Esophagus squamous epithelium (tissue), 4 donors: ENCODE results near the gene NANOS2.

Experiments
- POLR2A ChIP-seq, 4 donors: fragments of 450-650 bp; IDR thresholded peaks; one replicate each; pipeline ENCODE4 v1.6.1; 2017; ENCODE audit warnings: antibody characterized with exemption in 4 of 4, mild to moderate bottlenecking in 4 of 4, moderate library complexity in 3 of 4
- TF ChIP-seq, protein P1 (sequence below), 6 experiments: fragments of 450-650 bp in 4 of 6; fragments of 200-600 bp in 2 of 6; sonication (generic) in 2 of 6; IDR thresholded peaks; one replicate each; pipeline ENCODE4 v1.5.1; 2016 to 2019; ENCODE audit warnings: antibody characterized with exemption in 6 of 6, mild to moderate bottlenecking in 4 of 6, moderate library complexity in 4 of 6

GRCh38 chr19:45911291-45911690 is 3.3 kb downstream of the NANOS2 start:
- TF ChIP-seq, protein P1, sequence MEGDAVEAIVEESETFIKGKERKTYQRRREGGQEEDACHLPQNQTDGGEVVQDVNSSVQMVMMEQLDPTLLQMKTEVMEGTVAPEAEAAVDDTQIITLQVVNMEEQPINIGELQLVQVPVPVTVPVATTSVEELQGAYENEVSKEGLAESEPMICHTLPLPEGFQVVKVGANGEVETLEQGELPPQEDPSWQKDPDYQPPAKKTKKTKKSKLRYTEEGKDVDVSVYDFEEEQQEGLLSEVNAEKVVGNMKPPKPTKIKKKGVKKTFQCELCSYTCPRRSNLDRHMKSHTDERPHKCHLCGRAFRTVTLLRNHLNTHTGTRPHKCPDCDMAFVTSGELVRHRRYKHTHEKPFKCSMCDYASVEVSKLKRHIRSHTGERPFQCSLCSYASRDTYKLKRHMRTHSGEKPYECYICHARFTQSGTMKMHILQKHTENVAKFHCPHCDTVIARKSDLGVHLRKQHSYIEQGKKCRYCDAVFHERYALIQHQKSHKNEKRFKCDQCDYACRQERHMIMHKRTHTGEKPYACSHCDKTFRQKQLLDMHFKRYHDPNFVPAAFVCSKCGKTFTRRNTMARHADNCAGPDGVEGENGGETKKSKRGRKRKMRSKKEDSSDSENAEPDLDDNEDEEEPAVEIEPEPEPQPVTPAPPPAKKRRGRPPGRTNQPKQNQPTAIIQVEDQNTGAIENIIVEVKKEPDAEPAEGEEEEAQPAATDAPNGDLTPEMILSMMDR (IDR thresholded peaks at IDR 0.05) = no peak
- TF ChIP-seq POLR2A (IDR thresholded peaks at IDR 0.05) = no peak
